Right ventricle myocardium inferior (tissue), 1 donor: Measurements from ENCODE around the gene ADRM1. TPM values are rescaled to one million over a fixed set of nuclear protein-coding genes. Genes with fewer than 3 reads are reported as not detected.

Experiments
- ATAC-seq: fragments of 200-7000 bp; cut with Tn5 transposase; one replicate; pipeline ENCODE4 v1.9.1; 2020; ENCODE audit warnings: mild to moderate bottlenecking, moderate library complexity
- DNase-seq: peaks from one replicate; pipeline ENCODE4 v3.0.0; 2021; ENCODE audit errors: missing footprints
- intact Hi-C: fragments of 100-400 bp; cut with DNase I; formaldehyde crosslinking; loops from one replicate; pipeline ENCODE4 v1.11.0; 2022
- total RNA-seq: library from RNA; stranded (reverse); fragmentation: NEBNext Ultra II Directional; extraction: Animal tissue kit (Norgen Biotek cat#: 25700); gene quantifications from one replicate; pipeline ENCODE4 v1.2.1, GENCODE V29; 2021
- donor health status: DM: no; HTN: yes; CAD: no; lungs with severe emphysema.

Gene ADRM1
- total RNA-seq, 1 donor from 2014 or later = 73.9 TPM

- intact Hi-C loops = no loop called here
- ATAC-seq (no peak), DNase-seq (peak; percentile 52)
Observed at GRCh38 chr20:62317167-62317655, 14.4 kb downstream of the ADRM1 start.

DNA sequence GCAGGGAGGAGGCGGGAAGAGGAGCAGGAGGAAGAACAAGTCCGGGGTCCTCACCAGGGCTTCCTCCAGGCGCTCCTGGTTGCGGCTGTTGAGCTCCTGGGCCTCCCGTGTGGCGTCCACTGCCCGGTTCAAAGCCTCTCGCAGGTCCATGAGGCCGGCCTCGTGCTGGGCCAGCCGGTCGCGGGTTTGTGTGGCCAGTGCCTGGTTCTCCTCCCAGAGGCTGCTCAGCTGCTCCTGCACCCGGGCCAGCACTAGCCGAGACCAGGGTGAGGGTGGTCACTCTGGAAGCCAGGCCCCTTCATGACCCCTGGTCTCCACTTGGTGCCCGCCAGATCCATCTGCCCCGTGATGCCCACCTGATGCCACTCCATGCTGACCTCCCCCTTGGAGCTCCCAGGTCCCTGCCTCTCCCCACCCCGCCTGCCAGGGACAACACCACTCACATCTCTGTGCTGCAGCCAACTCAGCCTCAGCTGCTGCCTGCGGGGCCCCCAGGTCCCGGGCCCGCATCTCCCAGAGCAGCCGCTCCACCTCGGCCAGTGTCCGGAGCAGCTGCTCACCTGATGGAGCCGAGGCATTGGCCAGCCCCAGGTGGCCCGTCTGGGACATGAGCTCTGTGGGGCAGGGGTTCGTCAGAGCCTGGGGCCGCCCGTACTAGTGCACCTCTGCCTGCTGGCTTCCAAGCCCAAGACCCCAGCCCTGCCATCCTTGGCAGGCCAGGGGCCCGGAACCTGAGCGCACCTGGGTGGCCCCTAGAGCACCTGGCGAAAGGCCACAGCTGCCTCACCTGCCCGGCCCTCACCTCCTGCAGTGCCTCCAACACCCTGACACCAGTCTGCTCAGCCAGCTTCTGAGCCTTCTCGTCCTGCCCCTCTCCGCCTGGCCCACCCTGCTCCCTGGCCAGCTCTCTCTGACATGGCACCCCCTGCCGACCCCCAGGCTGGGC, 15.9 kb downstream of the ADRM1 start:
- intact Hi-C loops = no loop called here
- DNase-seq (peak; percentile 57), ATAC-seq (no peak)

GRCh38 chr20:62319346-62319909, 16.6 kb downstream of the ADRM1 start:
- no peak for ATAC-seq
- DNase-seq = peak; percentile 64
- intact Hi-C loops = no loop called here

DNA sequence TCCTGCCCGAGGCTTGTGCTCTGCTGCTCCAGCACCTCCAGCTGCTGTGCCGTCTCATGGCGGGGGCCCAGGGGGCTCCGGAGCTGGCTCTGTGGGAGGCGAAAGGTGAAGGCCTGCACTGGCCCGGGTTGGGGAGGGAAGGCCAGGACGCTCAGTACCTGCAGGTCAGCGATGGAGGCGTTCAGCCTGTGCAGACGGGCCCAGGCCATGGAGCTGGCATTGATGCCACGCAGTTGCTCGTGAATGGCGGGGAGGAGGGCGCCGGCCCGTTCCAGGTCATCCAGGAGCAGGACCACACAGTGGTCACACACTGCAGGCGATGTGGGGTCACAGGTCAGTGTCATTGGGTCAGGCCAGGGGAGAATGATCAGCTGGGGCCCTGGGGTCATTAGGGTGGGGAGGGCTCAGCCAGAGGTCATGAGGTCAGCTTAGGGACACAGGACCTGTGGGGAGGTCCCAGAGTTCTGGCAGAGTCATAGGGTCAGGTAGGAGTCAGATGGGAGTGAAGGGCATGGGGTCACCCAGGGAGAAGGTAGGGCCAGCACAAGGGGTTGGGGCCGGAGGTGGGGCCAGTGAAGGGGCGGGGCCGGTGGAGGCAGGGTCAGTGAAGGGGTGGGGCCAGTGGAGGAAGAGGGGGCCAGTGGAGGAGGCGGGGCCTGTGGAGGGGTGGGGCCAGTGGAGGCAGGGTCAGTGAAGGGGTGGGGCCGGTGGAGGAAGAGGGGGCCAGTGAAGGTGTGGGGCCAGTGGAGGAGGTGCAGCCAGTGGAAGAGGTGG, 18.0 kb downstream of the ADRM1 start:
- ATAC-seq (no peak), DNase-seq (peak; percentile 58)
- intact Hi-C loops = no loop called here

GRCh38 chr20:62321521-62321948, 18.7 kb downstream of the ADRM1 start:
- intact Hi-C loops = no loop called here
- DNase-seq (peak; percentile 37), ATAC-seq (no peak)

GRCh38 chr20:62321975-62322374, 19.2 kb downstream of the ADRM1 start:
- peak; percentile 41 for DNase-seq
- no peak for ATAC-seq
- intact Hi-C loops = no loop called here

DNA sequence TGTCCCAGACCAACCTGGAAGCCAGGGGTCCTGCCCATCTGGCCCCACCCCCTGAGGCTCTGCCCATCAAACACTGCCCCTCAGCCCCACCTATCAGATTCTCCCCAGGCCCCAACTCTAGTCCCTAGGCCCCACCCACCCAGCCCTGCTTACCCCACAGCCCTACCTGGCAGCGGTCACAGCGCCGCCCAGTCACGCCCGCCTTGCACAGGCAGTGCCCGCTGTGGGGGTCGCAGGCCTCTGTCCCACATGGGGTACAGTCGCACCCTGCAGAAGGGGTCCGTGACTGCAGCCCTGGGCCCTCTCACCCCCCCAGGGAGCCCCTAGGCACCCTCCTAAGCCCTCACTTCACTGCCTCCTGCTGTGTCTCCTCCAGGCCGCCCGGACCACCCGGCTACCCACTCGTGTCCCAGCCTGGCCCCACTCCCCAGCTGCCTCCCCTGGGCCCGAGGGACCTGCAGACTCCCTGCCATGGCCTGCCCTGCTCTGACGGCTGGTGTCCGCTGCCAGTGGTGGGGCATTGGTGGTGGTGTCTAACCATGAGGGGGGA, 19.8 kb downstream of the ADRM1 start:
- DNase-seq (peak; percentile 33), ATAC-seq (no peak)

DNA sequence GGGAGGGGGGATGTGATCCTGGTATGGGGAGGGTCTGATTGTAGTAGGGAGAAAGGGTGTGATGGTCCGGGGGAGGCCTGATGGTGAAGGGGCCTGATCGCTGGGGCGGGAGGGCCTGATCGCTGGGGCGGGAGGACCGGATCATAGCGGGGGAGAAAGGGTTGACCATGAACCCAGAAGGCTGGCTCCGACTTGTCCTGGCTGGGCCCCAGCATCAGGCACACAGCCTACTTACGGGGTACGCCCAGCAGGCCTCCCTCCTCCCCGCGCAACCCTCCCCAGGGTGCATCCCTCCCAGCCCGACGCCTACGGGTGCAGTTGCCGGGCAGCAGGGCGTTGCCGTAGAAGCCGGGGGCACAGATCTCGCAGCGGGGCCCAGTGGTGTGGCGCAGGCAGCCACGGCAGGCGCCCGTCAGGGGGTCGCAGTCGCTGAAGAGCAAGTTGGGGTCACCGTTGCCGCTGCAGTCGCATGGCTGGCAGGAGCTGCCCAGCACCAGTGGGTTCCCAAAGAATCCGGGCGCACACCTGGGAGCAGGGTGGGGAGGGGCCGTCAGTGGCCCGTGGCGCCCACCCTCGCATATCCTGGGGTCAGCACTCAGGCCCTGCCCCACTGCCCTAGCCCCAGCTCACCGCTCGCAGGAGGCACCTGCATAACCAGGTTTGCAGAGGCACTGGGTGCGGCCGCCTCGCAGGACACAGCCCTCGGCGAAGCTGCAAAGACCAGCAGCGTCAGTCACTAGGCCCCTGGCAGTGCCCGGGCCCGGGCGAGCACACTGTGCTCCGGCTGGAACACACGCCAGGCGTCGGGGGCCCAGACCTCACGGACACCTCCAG, 20.6 kb downstream of the ADRM1 start:
- peak; percentile 68 for DNase-seq

More for the DNA sequence above, 19.8 kb downstream of the ADRM1 start:
- intact Hi-C loops = no loop called here

GRCh38 chr20:62323980-62324906, 21.4 kb downstream of the ADRM1 start:
- no peak for ATAC-seq
- DNase-seq = peak; percentile 67
- intact Hi-C loops = no loop called here

More for the DNA sequence above, 20.6 kb downstream of the ADRM1 start:
- ATAC-seq = no peak
- intact Hi-C loops = no loop called here

DNA sequence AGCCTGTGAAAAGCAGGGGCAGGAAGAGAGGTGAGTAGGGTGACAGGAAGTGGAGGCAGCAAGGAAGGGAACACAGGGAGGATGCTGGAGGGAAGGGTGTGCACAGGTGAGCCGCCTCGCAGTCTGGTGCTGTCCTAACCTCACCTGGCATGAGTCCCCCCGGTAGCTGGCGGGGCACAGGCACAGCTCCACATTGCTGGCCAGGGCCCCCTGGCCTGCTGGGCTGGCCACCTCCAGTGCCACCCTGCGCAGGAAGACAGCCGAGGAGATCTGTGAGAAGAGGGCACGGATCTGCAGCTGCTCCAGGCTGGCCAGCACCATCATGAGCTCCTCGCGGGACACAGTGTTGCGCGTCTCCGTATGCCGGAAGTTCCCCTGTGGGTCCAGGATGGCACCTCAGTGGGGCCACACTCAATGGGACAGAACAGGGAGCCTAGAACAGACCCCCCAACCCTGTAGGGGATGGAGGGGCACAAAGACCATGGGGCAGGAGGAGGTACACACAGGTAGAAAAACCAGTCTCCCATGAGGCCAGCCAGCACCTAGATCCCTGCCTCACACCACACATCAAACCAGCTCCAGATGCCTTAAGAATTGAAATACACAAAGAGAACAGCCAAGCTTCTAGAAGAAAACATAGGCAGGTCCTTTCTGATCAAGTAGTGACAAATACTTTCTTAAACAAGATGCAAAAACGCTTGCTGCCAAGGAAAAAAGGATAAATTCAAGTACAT, 22.5 kb downstream of the ADRM1 start:
- ATAC-seq (no peak), DNase-seq (peak; percentile 40)
- intact Hi-C loops = no loop called here

DNA sequence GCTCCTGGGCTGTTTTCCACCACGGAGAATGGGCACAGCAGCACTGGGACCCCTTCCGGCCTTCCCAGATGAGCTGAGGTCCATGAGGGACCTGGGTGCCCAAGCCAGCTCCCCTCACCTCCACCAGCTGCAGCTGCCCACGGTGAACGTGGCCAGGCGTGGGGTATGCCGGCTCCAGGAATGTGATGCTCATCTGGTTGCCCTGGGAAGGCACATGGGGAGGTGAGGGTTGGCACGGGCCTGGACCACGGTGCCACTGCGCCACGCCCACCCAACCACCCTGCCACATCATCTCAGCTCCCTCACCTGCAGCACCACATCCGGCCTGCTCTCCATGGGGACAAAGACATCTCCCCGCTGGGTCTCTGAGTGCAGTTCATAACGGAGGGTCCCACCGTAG, 23.8 kb downstream of the ADRM1 start:
- intact Hi-C loops = no loop called here
- DNase-seq (peak; percentile 74), ATAC-seq (no peak)

GRCh38 chr20:62326959-62327725, 24.3 kb downstream of the ADRM1 start:
- DNase-seq (peak; percentile 33), ATAC-seq (no peak)
- intact Hi-C loops = no loop called here

- peak; percentile 64 for DNase-seq
- no peak for ATAC-seq
- intact Hi-C loops = no loop called here
Observed at GRCh38 chr20:62327726-62328495, 25.1 kb downstream of the ADRM1 start.

DNA sequence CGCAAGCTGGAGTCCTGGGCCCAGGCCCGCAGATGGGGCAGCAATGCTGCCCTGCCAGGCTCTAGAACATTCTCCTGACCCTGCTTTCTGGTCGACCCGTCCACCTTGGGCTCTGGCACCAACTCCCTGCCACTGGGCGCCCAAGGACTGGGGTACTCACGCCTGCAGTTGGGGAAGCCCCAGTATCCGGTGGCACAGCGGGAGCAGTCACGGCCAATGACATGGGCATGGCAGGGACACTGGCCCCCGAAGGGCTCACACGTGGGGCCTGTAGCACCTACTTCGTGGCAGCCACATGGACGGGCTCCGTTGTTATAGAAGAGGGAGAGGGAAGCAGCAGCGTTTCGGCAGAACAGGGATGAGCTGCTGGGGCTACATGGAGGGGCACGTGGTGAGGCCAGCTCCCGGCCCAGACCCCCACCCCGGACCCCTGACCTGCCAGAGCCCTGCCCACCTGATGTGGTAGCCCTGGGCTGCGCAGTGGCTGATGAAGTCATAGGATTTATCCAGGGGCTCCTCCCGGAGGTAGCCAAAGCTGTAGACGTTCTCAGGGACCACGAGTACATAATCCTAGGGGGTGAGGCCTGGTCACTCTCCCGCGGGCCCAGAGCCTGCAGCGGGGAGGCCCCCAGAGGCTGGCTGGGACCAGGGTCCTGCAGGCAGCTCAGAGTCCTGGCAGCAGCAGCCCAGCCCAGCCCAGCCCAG, 26.0 kb downstream of the ADRM1 start:
- intact Hi-C loops = no loop called here
- DNase-seq (peak; percentile 63), ATAC-seq (no peak)
